Breast epithelium (tissue), 3 donors: ENCODE measurements around the gene SMIM33.

Experiments used
- POLR2AphosphoS5 ChIP-seq, 3 donors: sonication (generic); formaldehyde crosslinking; IDR thresholded peaks; one replicate each; pipeline ENCODE4 v1.6.1; 2017; ENCODE audit warnings: antibody characterized with exemption in 3 of 3
- TF ChIP-seq, protein P1 (sequence below), 3 donors: fragments of 450-650 bp; IDR thresholded peaks; one replicate each; pipeline ENCODE4 v1.5.1; 2016 to 2017; ENCODE audit warnings: antibody characterized with exemption in 3 of 3, mild to moderate bottlenecking in 3 of 3, moderate library complexity in 3 of 3

- TF ChIP-seq, protein P1, sequence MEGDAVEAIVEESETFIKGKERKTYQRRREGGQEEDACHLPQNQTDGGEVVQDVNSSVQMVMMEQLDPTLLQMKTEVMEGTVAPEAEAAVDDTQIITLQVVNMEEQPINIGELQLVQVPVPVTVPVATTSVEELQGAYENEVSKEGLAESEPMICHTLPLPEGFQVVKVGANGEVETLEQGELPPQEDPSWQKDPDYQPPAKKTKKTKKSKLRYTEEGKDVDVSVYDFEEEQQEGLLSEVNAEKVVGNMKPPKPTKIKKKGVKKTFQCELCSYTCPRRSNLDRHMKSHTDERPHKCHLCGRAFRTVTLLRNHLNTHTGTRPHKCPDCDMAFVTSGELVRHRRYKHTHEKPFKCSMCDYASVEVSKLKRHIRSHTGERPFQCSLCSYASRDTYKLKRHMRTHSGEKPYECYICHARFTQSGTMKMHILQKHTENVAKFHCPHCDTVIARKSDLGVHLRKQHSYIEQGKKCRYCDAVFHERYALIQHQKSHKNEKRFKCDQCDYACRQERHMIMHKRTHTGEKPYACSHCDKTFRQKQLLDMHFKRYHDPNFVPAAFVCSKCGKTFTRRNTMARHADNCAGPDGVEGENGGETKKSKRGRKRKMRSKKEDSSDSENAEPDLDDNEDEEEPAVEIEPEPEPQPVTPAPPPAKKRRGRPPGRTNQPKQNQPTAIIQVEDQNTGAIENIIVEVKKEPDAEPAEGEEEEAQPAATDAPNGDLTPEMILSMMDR (IDR thresholded peaks at IDR 0.05), result no peak
- no peak for TF ChIP-seq POLR2AphosphoS5 (IDR thresholded peaks at IDR 0.05)
Measured at GRCh38 chr5:139431706-139432105, 39.1 kb upstream of the SMIM33 start.
